ENCODE results near the gene TNFSF9. TPM values are rescaled to one million over a fixed set of nuclear protein-coding genes. Genes with fewer than 3 reads are reported as not detected.
A peak's percentile ranks its signal among the peaks of the same experiment; 100 is the strongest.
"Not testable (repeated sequence)": the region's sequence is repeated elsewhere in the genome, so short reads cannot be mapped to it uniquely, and the experiment has no call there.

Gene TNFSF9
- total RNA-seq, 1 experiment from 2014 or later = 35.4 TPM

- DNase-seq (ENCODE audit: extremely low read depth, low read depth) = no peak
These were observed 37.2 kb downstream of the TNFSF9 start for GRCh38 chr19:6568010-6568526.

GRCh38 chr19:6568816-6569215 lies 38.0 kb downstream of the TNFSF9 start:
- no peak for DNase-seq (ENCODE audit: extremely low read depth, low read depth)

- DNase-seq (ENCODE audit: extremely low read depth, low read depth) = no peak
These were observed 39.9 kb downstream of the TNFSF9 start for GRCh38 chr19:6570764-6571163.

GRCh38 chr19:6571167-6571566 lies 40.3 kb downstream of the TNFSF9 start:
- DNase-seq (ENCODE audit: extremely low read depth, low read depth) = no peak

- no peak for DNase-seq (ENCODE audit: extremely low read depth, low read depth)
These were observed 41.4 kb downstream of the TNFSF9 start for GRCh38 chr19:6572217-6572616.

GRCh38 chr19:6573350-6573749 lies 42.5 kb downstream of the TNFSF9 start:
- DNase-seq (ENCODE audit: extremely low read depth, low read depth) = no peak

GRCh38 chr19:6576869-6577475 lies 46.1 kb downstream of the TNFSF9 start:
- DNase-seq (ENCODE audit: extremely low read depth, low read depth) = no peak

GRCh38 chr19:6577476-6578125 lies 46.8 kb downstream of the TNFSF9 start:
- DNase-seq (ENCODE audit: extremely low read depth, low read depth) = peak; percentile 74

GRCh38 chr19:6579450-6580178 lies 48.8 kb downstream of the TNFSF9 start:
- DNase-seq (ENCODE audit: extremely low read depth, low read depth) = no peak

GRCh38 chr19:6580313-6580712 lies 49.5 kb downstream of the TNFSF9 start:
- peak; percentile 26 for DNase-seq (ENCODE audit: extremely low read depth, low read depth)

- not testable (repeated sequence) for DNase-seq (ENCODE audit: extremely low read depth, low read depth)
These were observed 52.0 kb downstream of the TNFSF9 start for GRCh38 chr19:6582515-6583484.

Small RNA genes within 50 kb of the gene (small RNA-seq; reads per million reads assigned to genes)
- gene AC010503.2 = 0 reads per million in 2 experiments
- 0 reads per million in 2 experiments for gene RF00019

Other genes with a start within 250 kb of the TNFSF9 start
- not detected in 2 replicates for gene ACER1, start 197.4 kb upstream of the TNFSF9 start, total RNA-seq (2014; rRNA removed; shearing (Covaris generic))
- gene CLPP, start 169.5 kb upstream of the TNFSF9 start, total RNA-seq (2014; rRNA removed; shearing (Covaris generic)) = 61.2 and 64.7 TPM in 2 replicates
- 11.9 and 18.4 TPM in 2 replicates for gene ALKBH7, start 158.2 kb upstream of the TNFSF9 start, total RNA-seq (2014; rRNA removed; shearing (Covaris generic))
- 1.1 and 5.3 TPM in 2 replicates for gene PSPN, start 155.1 kb upstream of the TNFSF9 start, total RNA-seq (2014; rRNA removed; shearing (Covaris generic))
- gene GTF2F1, start 137.9 kb upstream of the TNFSF9 start, total RNA-seq (2014; rRNA removed; shearing (Covaris generic)) = 39.3 and 44.1 TPM in 2 replicates
- 73.6 and 92.4 TPM in 2 replicates for gene KHSRP, start 106.2 kb upstream of the TNFSF9 start, total RNA-seq (2014; rRNA removed; shearing (Covaris generic))
- not detected in 2 replicates for gene SLC25A41, start 97.3 kb upstream of the TNFSF9 start, total RNA-seq (2014; rRNA removed; shearing (Covaris generic))
- 13.3 and 14.1 TPM in 2 replicates for gene SLC25A23, start 71.2 kb upstream of the TNFSF9 start, total RNA-seq (2014; rRNA removed; shearing (Covaris generic))
- gene CRB3, start 66.8 kb upstream of the TNFSF9 start, total RNA-seq (2014; rRNA removed; shearing (Covaris generic)) = 0.20 TPM in 1 of 2 replicates, not detected in the other
- 0.17 and 0.29 TPM in 2 replicates for gene DENND1C, start 49.2 kb upstream of the TNFSF9 start, total RNA-seq (2014; rRNA removed; shearing (Covaris generic))
- 4.4 and 6.5 TPM in 2 replicates for gene TUBB4A, start 28.7 kb upstream of the TNFSF9 start, total RNA-seq (2014; rRNA removed; shearing (Covaris generic))
- gene CD70, start 60.1 kb downstream of the TNFSF9 start, total RNA-seq (2014; rRNA removed; shearing (Covaris generic)) = 136 and 144 TPM in 2 replicates
- gene TNFSF14, start 139.1 kb downstream of the TNFSF9 start, total RNA-seq (2014; rRNA removed; shearing (Covaris generic)) = not detected in 2 replicates
- 3.3 and 3.5 TPM in 2 replicates for gene C3, start 189.6 kb downstream of the TNFSF9 start, total RNA-seq (2014; rRNA removed; shearing (Covaris generic))
- 60.0 and 74.3 TPM in 2 replicates for gene GPR108, start 206.6 kb downstream of the TNFSF9 start, total RNA-seq (2014; rRNA removed; shearing (Covaris generic))
- 45.1 and 49.2 TPM in 2 replicates for gene TRIP10, start 208.7 kb downstream of the TNFSF9 start, total RNA-seq (2014; rRNA removed; shearing (Covaris generic))
- 8.1 and 11.4 TPM in 2 replicates for gene SH2D3A, start 236.4 kb downstream of the TNFSF9 start, total RNA-seq (2014; rRNA removed; shearing (Covaris generic))
- gene VAV1, start 241.7 kb downstream of the TNFSF9 start, total RNA-seq (2014; rRNA removed; shearing (Covaris generic)) = 1.2 and 1.4 TPM in 2 replicates

All from NCI-H460 (cell line).